GM21717 (cell line): ENCODE results near the gene TADA1.

Experiments
- ATAC-seq: cut with Tn5 transposase; IDR thresholded peaks from one replicate; pipeline ENCODE4 v1.9.1; 2021; ENCODE audit warnings: mild to moderate bottlenecking, moderate library complexity; ENCODE audit not compliant: unreplicated experiment

TADA1 gene

GRCh38 chr1:166875734-166876539, at the start of gene TADA1:
Gene TADA1 (minus strand): TSS chr1:166876264. CDS start chr1:166876233, 31 bp downstream.
- ATAC-seq, result peak; percentile 89

GRCh38 chr1:166924823-166925541, 48.9 kb upstream of the TADA1 start:
- peak; percentile 82 for ATAC-seq

- no peak for ATAC-seq
These were observed 44.8 kb upstream of the TADA1 start for GRCh38 chr1:166920561-166921475.

- no peak for ATAC-seq
These were observed 42.9 kb upstream of the TADA1 start for GRCh38 chr1:166918956-166919316.

GRCh38 chr1:166918088-166918955, 42.3 kb upstream of the TADA1 start:
- no peak for ATAC-seq

GRCh38 chr1:166915941-166916340, 39.9 kb upstream of the TADA1 start:
- no peak for ATAC-seq

GRCh38 chr1:166915042-166915441, 39.0 kb upstream of the TADA1 start:
- no peak for ATAC-seq

- no peak for ATAC-seq
These were observed 38.0 kb upstream of the TADA1 start for GRCh38 chr1:166914111-166914510.

- no peak for ATAC-seq
These were observed 35.6 kb upstream of the TADA1 start for GRCh38 chr1:166911624-166912023.

- ATAC-seq, result peak; percentile 97
These were observed 34.4 kb upstream of the TADA1 start for GRCh38 chr1:166910396-166910994.

- ATAC-seq, result no peak
These were observed 32.9 kb upstream of the TADA1 start for GRCh38 chr1:166908942-166909341.

- no peak for ATAC-seq
These were observed 31.7 kb upstream of the TADA1 start for GRCh38 chr1:166907763-166908162.

GRCh38 chr1:166907051-166907450, 31.0 kb upstream of the TADA1 start:
- ATAC-seq, result no peak

GRCh38 chr1:166906647-166907046, 30.6 kb upstream of the TADA1 start:
- no peak for ATAC-seq

- ATAC-seq, result no peak
These were observed 29.8 kb upstream of the TADA1 start for GRCh38 chr1:166905900-166906299.

GRCh38 chr1:166905136-166905535, 29.1 kb upstream of the TADA1 start:
- no peak for ATAC-seq

- ATAC-seq, result no peak
These were observed 27.2 kb upstream of the TADA1 start for GRCh38 chr1:166903232-166903631.

- no peak for ATAC-seq
These were observed 26.2 kb upstream of the TADA1 start for GRCh38 chr1:166902279-166902678.

GRCh38 chr1:166900987-166901386, 24.9 kb upstream of the TADA1 start:
- ATAC-seq, result no peak

- ATAC-seq, result no peak
These were observed 23.7 kb upstream of the TADA1 start for GRCh38 chr1:166899769-166900168.
